Neural cell (in vitro differentiated cells): Measurements from ENCODE around the gene COG4. TPM values are rescaled to one million over a fixed set of nuclear protein-coding genes. Genes with fewer than 3 reads are reported as not detected.
A peak's percentile ranks its signal among the peaks of the same experiment; 100 is the strongest.
"Not testable (repeated sequence)": the region's sequence is repeated elsewhere in the genome, so short reads cannot be mapped to it uniquely, and the experiment has no call there.

ENCODE experiments used
- H2AFZ ChIP-seq: fragments of 200-600, 300-800 bp; sonication (generic), shearing (Covaris generic); 2 replicates; pipeline ENCODE4 v1.6.0; 2014; ENCODE audit warnings: low read depth, mild to moderate bottlenecking, antibody characterized with exemption, low read length, moderate library complexity
- H3F3A ChIP-seq: fragments of 200-600 bp; shearing (Covaris generic); 2 replicates; pipeline ENCODE4 v1.6.1; 2016; ENCODE audit warnings: mild to moderate bottlenecking, moderate library complexity, mixed read lengths, antibody characterized with exemption, low read length; ENCODE audit not compliant: insufficient read depth, poor library complexity, severe bottlenecking
- H3K27ac ChIP-seq: fragments of 200-600, 300-800 bp; sonication (generic), shearing (Covaris generic); 2 replicates; pipeline ENCODE4 v1.5.1; 2014; ENCODE audit warnings: mild to moderate bottlenecking, low read length, moderate library complexity
- H3K27me3 ChIP-seq: fragments of 300-800, 200-600 bp; sonication (generic), shearing (Covaris generic); 2 replicates; pipeline ENCODE4 v1.6.0; 2014; ENCODE audit warnings: mild to moderate bottlenecking, low read depth, low read length, moderate library complexity; ENCODE audit not compliant: insufficient read depth
- H3K36me3 ChIP-seq: fragments of 300-800, 200-600 bp; sonication (generic), shearing (Covaris generic); 2 replicates; pipeline ENCODE4 v1.5.1; 2014; ENCODE audit warnings: mild to moderate bottlenecking, antibody characterized with exemption, low read length, moderate library complexity; ENCODE audit not compliant: insufficient read depth
- H3K4me2 ChIP-seq: fragments of 300-800, 200-600 bp; sonication (generic), shearing (Covaris generic); 2 replicates; pipeline ENCODE4 v1.6.0; 2014; ENCODE audit warnings: mild to moderate bottlenecking, low read length
- H3K4me3 ChIP-seq: fragments of 300-800, 200-600 bp; sonication (generic), shearing (Covaris generic); 2 replicates; pipeline ENCODE4 v1.5.1; 2014; ENCODE audit warnings: mild to moderate bottlenecking, low read length, moderate library complexity
- H3K79me2 ChIP-seq: fragments of 200-600 bp; shearing (Covaris generic); replicated peaks from 2 replicates; pipeline ENCODE4 v1.6.0; 2014; ENCODE audit warnings: mild to moderate bottlenecking, low read length, moderate library complexity; ENCODE audit not compliant: insufficient read depth
- H3K9ac ChIP-seq: fragments of 300-800, 200-600 bp; sonication (generic), shearing (Covaris generic); 2 replicates; pipeline ENCODE4 v1.6.1; 2016; ENCODE audit warnings: mild to moderate bottlenecking, low read length, mixed read lengths
- H3K9me2 ChIP-seq: fragments of 200-600 bp; shearing (Covaris generic); 2 replicates; pipeline ENCODE4 v1.6.1; 2016; ENCODE audit warnings: mild to moderate bottlenecking, low read length, mixed read lengths; ENCODE audit not compliant: insufficient read depth
- H3K9me3 ChIP-seq: fragments of 200-600, 300-800 bp; sonication (generic), shearing (Covaris generic); 2 replicates; pipeline ENCODE4 v1.6.1; 2016; ENCODE audit warnings: mild to moderate bottlenecking, mixed run types, low read length, moderate library complexity, mixed read lengths
- H4K20me1 ChIP-seq: fragments of 200-600 bp; shearing (Covaris generic); 2 replicates; pipeline ENCODE4 v1.6.1; 2016; ENCODE audit warnings: mild to moderate bottlenecking, mixed run types; ENCODE audit not compliant: insufficient read depth
- EP300 ChIP-seq: fragments of 450-650 bp; conservative IDR thresholded peaks from 2 replicates; pipeline ENCODE4 v1.6.1; 2014; ENCODE audit warnings: antibody characterized with exemption, mild to moderate bottlenecking, moderate library complexity; ENCODE audit not compliant: poor library complexity, severe bottlenecking
- MXI1 ChIP-seq: fragments of 450-650 bp; conservative IDR thresholded peaks from 2 replicates; pipeline ENCODE4 v1.6.1; 2014; ENCODE audit warnings: antibody characterized with exemption, mild to moderate bottlenecking; ENCODE audit not compliant: poor library complexity, severe bottlenecking
- POLR2AphosphoS5 ChIP-seq: IDR thresholded peaks from 2 replicates; pipeline ENCODE4 v1.6.1; 2012
- RAD21 ChIP-seq: fragments of 450-650 bp; conservative IDR thresholded peaks from 2 replicates; pipeline ENCODE4 v1.6.1; 2014; ENCODE audit warnings: antibody characterized with exemption, mild to moderate bottlenecking, moderate library complexity
- SMC3 ChIP-seq: fragments of 450-650 bp; conservative IDR thresholded peaks from 2 replicates; pipeline ENCODE4 v1.6.1; 2014; ENCODE audit warnings: antibody characterized with exemption, mild to moderate bottlenecking, moderate library complexity; ENCODE audit not compliant: poor library complexity
- TAF1 ChIP-seq: IDR thresholded peaks from 2 replicates; pipeline ENCODE4 v1.6.1; 2012; ENCODE audit warnings: low read depth
- polyA plus RNA-seq: library from polyadenylated mRNA; depleted of rRNA; stranded (reverse); fragments of >200 nt; gene quantifications from 2 replicates; pipeline ENCODE4 v1.2.3, GENCODE V29; 2014
- TF ChIP-seq, protein P1 (sequence below): IDR thresholded peaks from 2 replicates; pipeline ENCODE4 v1.6.1; 2012; ENCODE audit warnings: borderline replicate concordance
- TF ChIP-seq, protein P2 (sequence below): fragments of 450-650 bp; IDR thresholded peaks from 2 replicates; pipeline ENCODE4 v1.5.1; 2014; ENCODE audit warnings: antibody characterized with exemption, mild to moderate bottlenecking, moderate library complexity; ENCODE audit not compliant: poor library complexity, severe bottlenecking

Gene COG4
- polyA plus RNA-seq, 1 donor from 2014 or later: 185 TPM

DNA sequence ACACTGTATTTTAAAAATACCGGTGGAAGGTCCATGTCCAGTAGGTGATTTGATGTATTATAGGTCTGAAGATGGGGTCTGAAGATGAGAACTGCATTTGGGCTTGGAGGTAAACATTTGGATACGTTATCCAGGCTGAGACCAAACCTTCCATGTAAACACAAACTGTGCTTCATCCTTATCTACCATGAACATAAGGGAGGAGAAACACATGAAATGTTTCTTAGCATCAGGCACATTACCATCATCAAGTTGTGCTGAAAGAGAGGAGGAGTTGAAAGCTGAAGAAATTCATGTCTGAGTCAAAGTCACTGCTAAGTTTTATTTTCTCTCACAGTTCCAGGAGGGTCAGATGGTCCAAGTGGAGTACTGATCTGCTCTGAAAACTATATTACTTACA, 11.6 kb upstream of the COG4 start:
- no peaks in the 10 kb centered on the region for H3F3A ChIP-seq
- H2AFZ ChIP-seq: no peak overlapping the region
- TF ChIP-seq, protein P1, sequence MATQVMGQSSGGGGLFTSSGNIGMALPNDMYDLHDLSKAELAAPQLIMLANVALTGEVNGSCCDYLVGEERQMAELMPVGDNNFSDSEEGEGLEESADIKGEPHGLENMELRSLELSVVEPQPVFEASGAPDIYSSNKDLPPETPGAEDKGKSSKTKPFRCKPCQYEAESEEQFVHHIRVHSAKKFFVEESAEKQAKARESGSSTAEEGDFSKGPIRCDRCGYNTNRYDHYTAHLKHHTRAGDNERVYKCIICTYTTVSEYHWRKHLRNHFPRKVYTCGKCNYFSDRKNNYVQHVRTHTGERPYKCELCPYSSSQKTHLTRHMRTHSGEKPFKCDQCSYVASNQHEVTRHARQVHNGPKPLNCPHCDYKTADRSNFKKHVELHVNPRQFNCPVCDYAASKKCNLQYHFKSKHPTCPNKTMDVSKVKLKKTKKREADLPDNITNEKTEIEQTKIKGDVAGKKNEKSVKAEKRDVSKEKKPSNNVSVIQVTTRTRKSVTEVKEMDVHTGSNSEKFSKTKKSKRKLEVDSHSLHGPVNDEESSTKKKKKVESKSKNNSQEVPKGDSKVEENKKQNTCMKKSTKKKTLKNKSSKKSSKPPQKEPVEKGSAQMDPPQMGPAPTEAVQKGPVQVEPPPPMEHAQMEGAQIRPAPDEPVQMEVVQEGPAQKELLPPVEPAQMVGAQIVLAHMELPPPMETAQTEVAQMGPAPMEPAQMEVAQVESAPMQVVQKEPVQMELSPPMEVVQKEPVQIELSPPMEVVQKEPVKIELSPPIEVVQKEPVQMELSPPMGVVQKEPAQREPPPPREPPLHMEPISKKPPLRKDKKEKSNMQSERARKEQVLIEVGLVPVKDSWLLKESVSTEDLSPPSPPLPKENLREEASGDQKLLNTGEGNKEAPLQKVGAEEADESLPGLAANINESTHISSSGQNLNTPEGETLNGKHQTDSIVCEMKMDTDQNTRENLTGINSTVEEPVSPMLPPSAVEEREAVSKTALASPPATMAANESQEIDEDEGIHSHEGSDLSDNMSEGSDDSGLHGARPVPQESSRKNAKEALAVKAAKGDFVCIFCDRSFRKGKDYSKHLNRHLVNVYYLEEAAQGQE: no peak
- TF ChIP-seq SMC3: no peak
- TF ChIP-seq MXI1: no peak
- peaks cover 10% of the 10 kb centered on the region for H3K79me2 ChIP-seq
- H4K20me1 ChIP-seq: no peaks in the 10 kb centered on the region
- no peak overlapping the region for H3K27ac ChIP-seq
- no peaks in the 10 kb centered on the region for H3K9me2 ChIP-seq
- no peaks in the 10 kb centered on the region for H3K9me3 ChIP-seq
- H3K9ac ChIP-seq: no peak overlapping the region
- H3K4me3 ChIP-seq: no peak overlapping the region
- H3K27me3 ChIP-seq: no peaks in the 10 kb centered on the region
- no peak overlapping the region for H3K4me2 ChIP-seq
- H3K36me3 ChIP-seq: peaks cover 6% of the 10 kb centered on the region

DNA sequence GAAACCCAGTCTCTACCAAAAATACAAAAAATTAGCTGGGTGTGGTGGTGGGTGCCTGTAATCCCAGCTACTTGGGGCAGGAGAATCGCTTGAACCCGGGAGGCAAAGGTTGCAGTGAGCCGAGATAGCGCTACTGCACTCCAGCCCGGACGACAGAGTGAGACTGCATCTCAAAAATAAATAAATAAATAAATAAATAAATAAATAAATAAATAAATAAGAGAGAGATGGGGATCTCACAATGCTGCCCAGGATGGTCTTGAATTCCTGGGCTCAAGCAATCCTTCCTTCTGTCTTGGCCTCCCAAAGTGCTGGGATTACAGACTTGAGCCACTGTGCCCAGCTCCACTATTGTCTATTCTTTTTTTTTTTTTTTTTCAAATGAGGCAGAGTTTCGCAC, 6.6 kb upstream of the COG4 start:
- peaks cover 51% of the 10 kb centered on the region for H3K79me2 ChIP-seq
- not testable (repeated sequence) for H3F3A ChIP-seq, H3K9me2 ChIP-seq, H3K4me3 ChIP-seq, H3K9ac ChIP-seq, H3K27me3 ChIP-seq, H3K9me3 ChIP-seq, H2AFZ ChIP-seq, H3K4me2 ChIP-seq, H3K27ac ChIP-seq, H4K20me1 ChIP-seq
- H3K36me3 ChIP-seq: peaks cover 12% of the 10 kb centered on the region

DNA sequence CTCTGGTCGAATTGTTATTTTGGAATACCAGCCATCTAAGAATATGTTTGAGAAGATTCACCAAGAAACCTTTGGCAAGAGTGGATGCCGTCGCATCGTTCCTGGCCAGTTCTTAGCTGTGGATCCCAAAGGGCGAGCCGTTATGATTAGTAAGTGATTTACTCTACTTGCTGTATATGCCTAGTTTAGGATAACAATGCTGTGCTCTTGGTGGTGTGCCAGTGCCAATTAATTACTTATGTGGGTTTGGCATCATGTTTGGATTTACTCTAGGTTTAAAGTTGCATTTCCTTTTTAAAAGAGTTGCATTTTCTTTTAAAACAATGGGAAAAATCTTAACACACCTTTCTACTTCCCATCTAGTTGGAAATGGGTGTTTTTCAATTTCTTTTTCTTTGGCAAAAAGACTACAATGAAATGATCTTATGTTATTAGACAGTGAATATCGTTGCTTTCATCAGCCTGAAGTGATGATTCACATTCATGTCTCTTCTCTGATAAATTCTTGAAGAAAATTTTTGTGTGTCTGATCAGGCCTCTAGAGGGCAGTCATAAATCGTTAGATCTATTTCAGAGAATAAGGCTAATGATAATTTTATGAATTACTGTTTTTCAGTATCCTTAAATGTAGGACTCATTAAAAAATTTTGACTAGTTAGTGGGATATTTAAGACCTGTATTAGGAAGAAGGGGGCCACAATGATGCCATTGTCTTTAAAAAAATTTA, 5.9 kb upstream of the COG4 start:
- H3K9me3 ChIP-seq: no peaks in the 10 kb centered on the region
- H3K27me3 ChIP-seq: no peaks in the 10 kb centered on the region
- H3K9me2 ChIP-seq: no peaks in the 10 kb centered on the region
- H2AFZ ChIP-seq: no peak overlapping the region
- no peaks in the 10 kb centered on the region for H4K20me1 ChIP-seq
- no peak overlapping the region for H3K9ac ChIP-seq
- no peak overlapping the region for H3K4me3 ChIP-seq
- peaks cover 58% of the 10 kb centered on the region for H3K79me2 ChIP-seq
- no peaks in the 10 kb centered on the region for H3F3A ChIP-seq
- no peak overlapping the region for H3K4me2 ChIP-seq
- no peak overlapping the region for H3K27ac ChIP-seq
- TF ChIP-seq, protein P2, sequence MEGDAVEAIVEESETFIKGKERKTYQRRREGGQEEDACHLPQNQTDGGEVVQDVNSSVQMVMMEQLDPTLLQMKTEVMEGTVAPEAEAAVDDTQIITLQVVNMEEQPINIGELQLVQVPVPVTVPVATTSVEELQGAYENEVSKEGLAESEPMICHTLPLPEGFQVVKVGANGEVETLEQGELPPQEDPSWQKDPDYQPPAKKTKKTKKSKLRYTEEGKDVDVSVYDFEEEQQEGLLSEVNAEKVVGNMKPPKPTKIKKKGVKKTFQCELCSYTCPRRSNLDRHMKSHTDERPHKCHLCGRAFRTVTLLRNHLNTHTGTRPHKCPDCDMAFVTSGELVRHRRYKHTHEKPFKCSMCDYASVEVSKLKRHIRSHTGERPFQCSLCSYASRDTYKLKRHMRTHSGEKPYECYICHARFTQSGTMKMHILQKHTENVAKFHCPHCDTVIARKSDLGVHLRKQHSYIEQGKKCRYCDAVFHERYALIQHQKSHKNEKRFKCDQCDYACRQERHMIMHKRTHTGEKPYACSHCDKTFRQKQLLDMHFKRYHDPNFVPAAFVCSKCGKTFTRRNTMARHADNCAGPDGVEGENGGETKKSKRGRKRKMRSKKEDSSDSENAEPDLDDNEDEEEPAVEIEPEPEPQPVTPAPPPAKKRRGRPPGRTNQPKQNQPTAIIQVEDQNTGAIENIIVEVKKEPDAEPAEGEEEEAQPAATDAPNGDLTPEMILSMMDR: peak; percentile 66
- TF ChIP-seq EP300: no peak
- no peak for TF ChIP-seq POLR2AphosphoS5
- TF ChIP-seq SMC3: peak; percentile 49
- peak; percentile 42 for TF ChIP-seq RAD21
- no peak for TF ChIP-seq TAF1
- TF ChIP-seq MXI1: no peak
- H3K36me3 ChIP-seq: peaks cover 12% of the 10 kb centered on the region
